ENCODE results near the gene RIMS1.

Gene RIMS1

GRCh38 chr6:72219536-72219935, 333.2 kb downstream of the RIMS1 start (continued):
- no peak for TF ChIP-seq ZC3H10 (CRISPR knock-in tag; IDR thresholded peaks at IDR 0.05)
- no peak for TF ChIP-seq BACH2 (CRISPR knock-in tag; IDR thresholded peaks at IDR 0.05; ENCODE audit: borderline replicate concordance)

GRCh38 chr6:72238021-72238420, 351.7 kb downstream of the RIMS1 start:
- no peak for ATAC-seq
- TF ChIP-seq ISL1 (CRISPR knock-in tag; IDR thresholded peaks at IDR 0.05) (no peak), CSRNP3 (CRISPR knock-in tag; IDR thresholded peaks at IDR 0.05) (no peak), TOX (CRISPR knock-in tag; IDR thresholded peaks at IDR 0.05; ENCODE audit: borderline replicate concordance) (no peak), OSR1 (CRISPR knock-in tag; IDR thresholded peaks at IDR 0.05) (no peak), CSDC2 (CRISPR knock-in tag; IDR thresholded peaks at IDR 0.05) (no peak), BACH2 (CRISPR knock-in tag; IDR thresholded peaks at IDR 0.05; ENCODE audit: borderline replicate concordance) (no peak), TCF4 (CRISPR knock-in tag; IDR thresholded peaks at IDR 0.05; ENCODE audit: borderline replicate concordance) (no peak), CREB5 (CRISPR knock-in tag; IDR thresholded peaks at IDR 0.05; ENCODE audit: low read depth) (no peak), ARNTL (CRISPR knock-in tag; IDR thresholded peaks at IDR 0.05; ENCODE audit: borderline replicate concordance, low read depth) (no peak), PATZ1 (CRISPR knock-in tag; IDR thresholded peaks at IDR 0.05; ENCODE audit: borderline replicate concordance) (no peak)

- ATAC-seq = no peak
- no peak for TF ChIP-seq CREB5 (CRISPR knock-in tag; IDR thresholded peaks at IDR 0.05; ENCODE audit: low read depth)
- TF ChIP-seq TCF4 (CRISPR knock-in tag; IDR thresholded peaks at IDR 0.05; ENCODE audit: borderline replicate concordance) = no peak
- no peak for TF ChIP-seq ZC3H10 (CRISPR knock-in tag; IDR thresholded peaks at IDR 0.05)
- no peak for TF ChIP-seq ZFP3 (CRISPR knock-in tag; IDR thresholded peaks at IDR 0.05)
- TF ChIP-seq ARNTL (CRISPR knock-in tag; IDR thresholded peaks at IDR 0.05; ENCODE audit: borderline replicate concordance, low read depth) = no peak
- TF ChIP-seq CSRNP3 (CRISPR knock-in tag; IDR thresholded peaks at IDR 0.05) = no peak
- no peak for TF ChIP-seq RARB (CRISPR knock-in tag; IDR thresholded peaks at IDR 0.05)
- TF ChIP-seq TSHZ2 (CRISPR knock-in tag; IDR thresholded peaks at IDR 0.05) = no peak
- TF ChIP-seq CSDC2 (CRISPR knock-in tag; IDR thresholded peaks at IDR 0.05) = no peak
- no peak for TF ChIP-seq ESRRG (CRISPR knock-in tag; IDR thresholded peaks at IDR 0.05)
- TF ChIP-seq ZNF8 (CRISPR knock-in tag; IDR thresholded peaks at IDR 0.05) = no peak
- no peak for TF ChIP-seq PPARA (CRISPR knock-in tag; IDR thresholded peaks at IDR 0.05; ENCODE audit: borderline replicate concordance)
- no peak for TF ChIP-seq ZNF565 (CRISPR knock-in tag; conservative IDR thresholded peaks at IDR 0.05; ENCODE audit: low read depth)
- TF ChIP-seq ISL1 (CRISPR knock-in tag; IDR thresholded peaks at IDR 0.05) = no peak
- no peak for TF ChIP-seq POU6F1 (CRISPR knock-in tag; IDR thresholded peaks at IDR 0.05; ENCODE audit: borderline replicate concordance, low read depth)
- TF ChIP-seq BACH2 (CRISPR knock-in tag; IDR thresholded peaks at IDR 0.05; ENCODE audit: borderline replicate concordance) = no peak
Observed at GRCh38 chr6:72238900-72239299, 352.6 kb downstream of the RIMS1 start.
